Breast epithelium (tissue), 4 donors: ENCODE results near the gene MARS1. TPM values are rescaled to one million over a fixed set of nuclear protein-coding genes. Genes with fewer than 3 reads are reported as not detected.
A peak's percentile ranks its signal among the peaks of the same experiment; 100 is the strongest.

Source experiments
- DNase-seq, 2 donors: peaks; one replicate each; pipeline ENCODE4 v3.0.0-alpha.2; 2019; ENCODE audit warnings: low spot score in 2 of 2
- H3K27ac ChIP-seq, 2 donors: fragments of 200-600 bp; sonication (generic) in 1 of 2; one replicate each; pipeline ENCODE4 v1.5.1; 2016 to 2019; ENCODE audit warnings: mild to moderate bottlenecking in 1 of 2
- H3K27me3 ChIP-seq, 2 donors: fragments of 200-600 bp; sonication (generic) in 1 of 2; one replicate each; pipeline versions ENCODE4 v1.5.1 to v1.6.0; 2017 to 2019; ENCODE audit warnings: control low read depth in 1 of 2, mild to moderate bottlenecking in 1 of 2
- H3K36me3 ChIP-seq: fragments of 200-600 bp; one replicate; pipeline ENCODE4 v1.5.1; 2019
- H3K4me1 ChIP-seq, 2 donors: fragments of 200-600 bp; sonication (generic); one replicate each; pipeline ENCODE4 v1.5.1; 2016 to 2019; ENCODE audit warnings: control low read depth in 1 of 2
- H3K4me3 ChIP-seq, 3 donors: fragments of 200-600 bp; sonication (generic); 1 replicate in 2 of 3; 2 replicates in 1 of 3; pipeline ENCODE4 v1.5.1; 2016 to 2019; ENCODE audit warnings: mild to moderate bottlenecking in 3 of 3, moderate library complexity in 2 of 3
- H3K9me3 ChIP-seq, 2 donors: fragments of 200-600 bp; sonication (generic) in 1 of 2; one replicate each; pipeline ENCODE4 v1.5.1; 2016 to 2019; ENCODE audit warnings: control low read depth in 1 of 2
- CTCF ChIP-seq, 3 donors: fragments of 450-650 bp; IDR thresholded peaks; one replicate each; pipeline ENCODE4 v1.5.1; 2016 to 2017; ENCODE audit warnings: antibody characterized with exemption in 3 of 3, mild to moderate bottlenecking in 3 of 3, moderate library complexity in 3 of 3
- POLR2A ChIP-seq: fragments of 450-650 bp; IDR thresholded peaks from one replicate; pipeline ENCODE4 v1.6.1; 2016; ENCODE audit warnings: antibody characterized with exemption, mild to moderate bottlenecking, moderate library complexity
- POLR2AphosphoS5 ChIP-seq, 3 donors: sonication (generic); formaldehyde crosslinking; IDR thresholded peaks; one replicate each; pipeline ENCODE4 v1.6.1; 2017; ENCODE audit warnings: antibody characterized with exemption in 3 of 3
- intact Hi-C: fragments of 100-400 bp; cut with DNase I; formaldehyde crosslinking; loops from one replicate; pipeline ENCODE4 v1.15.1; 2023; ENCODE audit warnings: low total_unique reads
- total RNA-seq, 3 donors: library from RNA; depleted of rRNA; stranded (reverse); fragments of >200 nt; gene quantifications; one replicate each; pipeline ENCODE4 v1.1.0, GENCODE V29; 2016

MARS1 gene
- total RNA-seq, 3 donors from 2014 or later: 39.2 to 65.9 (median 60.2) TPM

- H3K9me3 ChIP-seq: no peaks in the 10 kb centered on the region
- intact Hi-C loops: no loop called here
- H3K36me3 ChIP-seq: no peaks in the 10 kb centered on the region
These were observed 36.6 kb upstream of the MARS1 start for GRCh38 chr12:57451233-57451778.

GRCh38 chr12:57452181-57452936 is 35.5 kb upstream of the MARS1 start:
- DNase-seq: no peak
- no peak overlapping the region for H3K4me3 ChIP-seq
- H3K36me3 ChIP-seq: no peaks in the 10 kb centered on the region
- TF ChIP-seq POLR2A (no peak), CTCF (IDR thresholded peaks at IDR 0.05) (no peak), POLR2AphosphoS5 (IDR thresholded peaks at IDR 0.05) (no peak)
- H3K27me3 ChIP-seq: no peaks in the 10 kb centered on the region
- intact Hi-C loops: no loop called here
- no peaks in the 10 kb centered on the region for H3K4me1 ChIP-seq
- peak overlapping the region in 1 of 2 donors; percentile 28 for H3K27ac ChIP-seq
- H3K9me3 ChIP-seq: no peaks in the 10 kb centered on the region

More at GRCh38 chr12:57451233-57451778, 36.6 kb upstream of the MARS1 start:
- TF ChIP-seq POLR2A (no peak), CTCF (IDR thresholded peaks at IDR 0.05) (no peak), POLR2AphosphoS5 (IDR thresholded peaks at IDR 0.05) (no peak)
- no peaks in the 10 kb centered on the region for H3K4me1 ChIP-seq
- no peak overlapping the region for H3K27ac ChIP-seq
- H3K27me3 ChIP-seq: no peaks in the 10 kb centered on the region
- H3K4me3 ChIP-seq: no peak overlapping the region
- DNase-seq: no peak

GRCh38 chr12:57452937-57453509 is 34.8 kb upstream of the MARS1 start:
- H3K27ac ChIP-seq: no peak overlapping the region
- intact Hi-C loops: no loop called here
- DNase-seq: peak; percentile 45 to 75

GRCh38 chr12:57454213-57454565 is 33.7 kb upstream of the MARS1 start:
- no peak for TF ChIP-seq POLR2A
- no peak for TF ChIP-seq CTCF (IDR thresholded peaks at IDR 0.05)
- TF ChIP-seq POLR2AphosphoS5 (IDR thresholded peaks at IDR 0.05): no peak
- no peaks in the 10 kb centered on the region for H3K9me3 ChIP-seq
- H3K4me1 ChIP-seq: no peaks in the 10 kb centered on the region
- DNase-seq: no peak
- H3K27me3 ChIP-seq: no peaks in the 10 kb centered on the region
- no peak overlapping the region for H3K4me3 ChIP-seq
- H3K36me3 ChIP-seq: no peaks in the 10 kb centered on the region
- no peak overlapping the region for H3K27ac ChIP-seq
- intact Hi-C loops: no loop called here

More at GRCh38 chr12:57452937-57453509, 34.8 kb upstream of the MARS1 start:
- H3K27me3 ChIP-seq: no peaks in the 10 kb centered on the region
- H3K36me3 ChIP-seq: no peaks in the 10 kb centered on the region
- no peaks in the 10 kb centered on the region for H3K9me3 ChIP-seq
- no peaks in the 10 kb centered on the region for H3K4me1 ChIP-seq
- no peak for TF ChIP-seq POLR2A
- TF ChIP-seq POLR2AphosphoS5 (IDR thresholded peaks at IDR 0.05): no peak
- peak; percentile 51 to 90 (median 74) for TF ChIP-seq CTCF (IDR thresholded peaks at IDR 0.05)
- no peak overlapping the region for H3K4me3 ChIP-seq
